ENCODE data around the gene ASB3.

The ASB3 gene

DNA sequence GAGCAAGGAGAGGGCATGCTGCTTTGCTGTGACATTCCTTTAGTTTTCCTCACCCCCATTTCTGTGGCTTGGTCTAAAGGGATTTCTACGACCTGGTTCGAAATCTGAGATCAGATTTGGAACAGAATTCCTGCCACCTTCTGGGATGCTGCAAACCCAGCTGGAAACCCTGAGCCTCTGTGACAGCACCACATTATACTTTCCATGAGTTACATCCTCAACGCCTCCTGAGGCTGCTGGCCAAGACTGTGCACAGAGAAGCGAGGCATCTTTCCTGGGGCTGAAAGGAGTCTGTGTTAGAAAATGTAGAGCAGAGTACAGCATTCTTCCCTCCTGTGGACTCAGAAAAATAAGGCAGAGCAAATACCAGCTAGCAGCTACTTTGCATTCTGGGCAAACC lies 157.3 kb downstream of the ASB3 start:
- TF ChIP-seq EGR1 (IDR thresholded peaks at IDR 0.05), result no peak
- TF ChIP-seq TEAD4 (IDR thresholded peaks at IDR 0.05), result no peak
- no peak for TF ChIP-seq TCF12 (IDR thresholded peaks at IDR 0.05; ENCODE audit: low read depth)

DNA sequence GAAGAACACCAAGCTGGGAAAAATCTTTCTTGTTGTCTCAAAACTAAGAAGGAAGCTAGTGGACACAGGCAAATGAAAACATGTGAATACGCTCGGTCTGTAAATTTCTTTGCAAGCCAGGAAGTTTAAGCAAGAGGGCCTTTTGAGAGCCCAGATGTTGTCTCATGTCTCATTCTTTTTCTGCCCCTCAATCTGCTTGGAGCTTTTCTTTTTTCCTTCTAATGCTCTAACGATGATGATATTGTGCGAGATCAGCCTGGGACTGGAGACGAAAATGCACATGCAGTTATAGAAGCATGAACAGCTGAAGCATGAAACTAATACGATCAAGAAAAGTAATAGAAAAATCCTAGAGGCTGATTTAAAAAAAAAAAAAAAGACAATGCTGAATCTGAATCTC lies 157.8 kb downstream of the ASB3 start:
- TF ChIP-seq ZBTB7A (IDR thresholded peaks at IDR 0.05; ENCODE audit: low read depth) (no peak), RAD21 (IDR thresholded peaks at IDR 0.05; ENCODE audit: low read depth) (no peak), NFIC (IDR thresholded peaks at IDR 0.05) (no peak), YY1 (IDR thresholded peaks at IDR 0.05; ENCODE audit: low read depth) (no peak), CREB1 (IDR thresholded peaks at IDR 0.05; ENCODE audit: low read depth) (no peak)
- TF ChIP-seq, protein P1, sequence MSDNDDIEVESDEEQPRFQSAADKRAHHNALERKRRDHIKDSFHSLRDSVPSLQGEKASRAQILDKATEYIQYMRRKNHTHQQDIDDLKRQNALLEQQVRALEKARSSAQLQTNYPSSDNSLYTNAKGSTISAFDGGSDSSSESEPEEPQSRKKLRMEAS (IDR thresholded peaks at IDR 0.05), result no peak

DNA sequence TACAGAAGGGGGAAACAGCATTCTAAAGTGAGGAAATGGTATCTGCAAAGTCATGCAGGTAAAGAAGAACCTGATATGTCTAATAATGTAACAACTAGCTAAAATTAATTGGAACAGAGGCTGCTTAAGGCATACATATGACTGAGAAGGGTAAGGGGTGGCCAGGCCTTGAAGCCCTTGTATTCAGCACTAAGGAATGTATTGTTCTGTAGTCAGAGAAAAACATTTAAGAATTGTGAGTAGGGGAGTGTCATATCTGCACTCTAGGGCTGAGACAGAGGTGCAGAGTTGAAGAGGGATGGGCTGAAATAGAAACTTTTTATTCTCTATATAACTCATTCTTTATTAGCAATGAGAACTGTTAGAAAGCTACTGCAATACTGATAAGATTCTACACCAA lies 164.6 kb downstream of the ASB3 start:
- TF ChIP-seq CEBPB (IDR thresholded peaks at IDR 0.05) (no peak), TAF1 (IDR thresholded peaks at IDR 0.05; ENCODE audit: low read depth) (no peak)
- TF ChIP-seq, protein P1 (IDR thresholded peaks at IDR 0.05), result no peak

DNA sequence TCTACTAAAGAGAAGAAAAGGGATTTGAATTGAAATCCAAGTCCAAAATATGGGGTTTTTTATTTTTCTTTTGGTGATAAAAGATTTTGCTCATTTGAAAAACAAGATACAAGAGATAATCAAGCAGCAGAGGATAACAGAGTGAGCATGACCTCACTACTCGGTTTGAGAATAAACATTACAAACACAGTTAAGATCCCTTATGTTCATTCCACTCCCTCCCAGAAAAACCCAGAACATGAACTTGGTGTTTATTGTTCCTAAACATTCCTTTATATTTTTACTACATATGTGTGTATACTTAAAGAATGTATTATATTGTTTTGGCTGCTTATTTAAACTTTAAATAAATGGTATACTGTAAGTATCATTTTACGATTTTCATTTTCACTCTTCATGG lies 165.8 kb downstream of the ASB3 start:
- no peak for TF ChIP-seq TAF1 (IDR thresholded peaks at IDR 0.05; ENCODE audit: low read depth)
- TF ChIP-seq NFIC (IDR thresholded peaks at IDR 0.05), result no peak
- TF ChIP-seq, protein P2, sequence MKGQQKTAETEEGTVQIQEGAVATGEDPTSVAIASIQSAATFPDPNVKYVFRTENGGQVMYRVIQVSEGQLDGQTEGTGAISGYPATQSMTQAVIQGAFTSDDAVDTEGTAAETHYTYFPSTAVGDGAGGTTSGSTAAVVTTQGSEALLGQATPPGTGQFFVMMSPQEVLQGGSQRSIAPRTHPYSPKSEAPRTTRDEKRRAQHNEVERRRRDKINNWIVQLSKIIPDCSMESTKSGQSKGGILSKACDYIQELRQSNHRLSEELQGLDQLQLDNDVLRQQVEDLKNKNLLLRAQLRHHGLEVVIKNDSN (IDR thresholded peaks at IDR 0.05), result no peak
- TF ChIP-seq, protein P1 (IDR thresholded peaks at IDR 0.05), result no peak
- TF ChIP-seq EP300 (IDR thresholded peaks at IDR 0.05; ENCODE audit: borderline replicate concordance), result no peak
- TF ChIP-seq EGR1 (IDR thresholded peaks at IDR 0.05), result no peak
- TF ChIP-seq TCF12 (IDR thresholded peaks at IDR 0.05; ENCODE audit: low read depth), result no peak
- no peak for TF ChIP-seq TEAD4 (IDR thresholded peaks at IDR 0.05)
- TF ChIP-seq CREB1 (IDR thresholded peaks at IDR 0.05; ENCODE audit: low read depth), result no peak
- TF ChIP-seq YY1 (IDR thresholded peaks at IDR 0.05; ENCODE audit: low read depth), result no peak

Measured in Ishikawa (cell line).